ENCODE results near the gene TIMM23. TPM values are rescaled to one million over a fixed set of nuclear protein-coding genes. Genes with fewer than 3 reads are reported as not detected.

The TIMM23 gene
- total RNA-seq, 4 donors from 2014 or later = 105 to 134 (median 126) TPM

- Histone ChIP-seq H3K4me3 (no peak overlapping the region), H3K36me3 (peaks cover 0 to 9% of the 10 kb centered on the region in 2 donors), H3K9me3 (no peaks in the 10 kb centered on the region), H3K4me1 (peaks cover 85 to 87% of the 10 kb centered on the region in 2 donors), H3K27ac (peak overlapping the region; percentile 38 to 96 (median 90)), H3K27me3 (no peaks in the 10 kb centered on the region)
- TF ChIP-seq CTCF (IDR thresholded peaks at IDR 0.05 in 4 of 5, conservative IDR thresholded peaks at IDR 0.05 in 1 of 5) = no peak
- TF ChIP-seq POLR2A (IDR thresholded peaks at IDR 0.05) = no peak
- intact Hi-C loops (cut with DNase I; ENCODE audit: low total_unique reads) = loop anchor here (5.0 to 10.0 kb wide), 2 partner anchors 37 to 1015 kb away; partner anchors contain the start of gene ZNF22
- ATAC-seq (peak in 1 of 2 donors; percentile 47), DNase-seq (peak; percentile 25 to 42)
- in situ Hi-C loops (cut with MboI; ENCODE audit: low sequenced_read_pairs in 4 of 4) = loop anchor here in 1 of 4 donors (25.0 kb wide), 1 partner anchor 1032 kb away; the partner anchor contains the start of gene DEPP1
Measured at GRCh38 chr10:46019569-46020343, 47.5 kb downstream of the TIMM23 start.

- H3K27ac ChIP-seq = peak overlapping the region; percentile 38 to 96 (median 90)
- intact Hi-C loops (cut with DNase I; ENCODE audit: low total_unique reads) = loop anchor here (5.0 to 10.0 kb wide), 2 partner anchors 38 to 1016 kb away; partner anchors contain the start of gene ZNF22
- no peak overlapping the region for H3K4me3 ChIP-seq
Measured at GRCh38 chr10:46020344-46020657, 48.0 kb downstream of the TIMM23 start.

GRCh38 chr10:46022978-46023702 lies 50.9 kb downstream of the TIMM23 start:
- in situ Hi-C loops (cut with MboI; ENCODE audit: low sequenced_read_pairs in 4 of 4) = loop anchor here in 1 of 4 donors (25.0 kb wide), 1 partner anchor 1036 kb away; the partner anchor contains the start of gene DEPP1
- H3K4me3 ChIP-seq = peak overlapping the region; percentile 65 to 96 (median 72)
- intact Hi-C loops (cut with DNase I; ENCODE audit: low total_unique reads) = loop anchor here (5.0 to 10.0 kb wide), 2 partner anchors 41 to 1018 kb away; partner anchors contain the start of gene ZNF22
- TF ChIP-seq CTCF (IDR thresholded peaks at IDR 0.05 in 4 of 5, conservative IDR thresholded peaks at IDR 0.05 in 1 of 5) = peak in 4 of 5 experiments; percentile 11 to 58 (median 18)
- TF ChIP-seq POLR2A (IDR thresholded peaks at IDR 0.05) = peak; percentile 67 to 77
- DNase-seq (peak; percentile 85 to 92), ATAC-seq (peak; percentile 88 to 93)
- no peaks in the 10 kb centered on the region for H3K9me3 ChIP-seq
- H3K4me1 ChIP-seq = peaks cover 89 to 92% of the 10 kb centered on the region in 2 donors
- no peaks in the 10 kb centered on the region for H3K27me3 ChIP-seq
- H3K36me3 ChIP-seq = no peaks in the 10 kb centered on the region
- H3K27ac ChIP-seq = peak overlapping the region; percentile 88 to 96 (median 90)

More at GRCh38 chr10:46020344-46020657, 48.0 kb downstream of the TIMM23 start:
- no peak for DNase-seq
- ATAC-seq = no peak
- in situ Hi-C loops (cut with MboI; ENCODE audit: low sequenced_read_pairs in 4 of 4) = loop anchor here in 1 of 4 donors (25.0 kb wide), 1 partner anchor 1033 kb away; the partner anchor contains the start of gene DEPP1
- Histone ChIP-seq H3K36me3 (peaks cover 0 to 3% of the 10 kb centered on the region in 2 donors), H3K27me3 (no peaks in the 10 kb centered on the region), H3K4me1 (peaks cover 85 to 92% of the 10 kb centered on the region in 2 donors), H3K9me3 (no peaks in the 10 kb centered on the region)
- TF ChIP-seq CTCF (IDR thresholded peaks at IDR 0.05 in 4 of 5, conservative IDR thresholded peaks at IDR 0.05 in 1 of 5) (no peak), POLR2A (IDR thresholded peaks at IDR 0.05) (no peak)

- peaks cover 88 to 91% of the 10 kb centered on the region in 2 donors for H3K4me1 ChIP-seq
- TF ChIP-seq POLR2A (IDR thresholded peaks at IDR 0.05) (no peak), CTCF (IDR thresholded peaks at IDR 0.05 in 4 of 5, conservative IDR thresholded peaks at IDR 0.05 in 1 of 5) (no peak)
- H3K36me3 ChIP-seq = no peaks in the 10 kb centered on the region
- H3K9me3 ChIP-seq = no peaks in the 10 kb centered on the region
- ATAC-seq (no peak), DNase-seq (no peak)
- no peak overlapping the region for H3K4me3 ChIP-seq
- H3K27me3 ChIP-seq = no peaks in the 10 kb centered on the region
- intact Hi-C loops (cut with DNase I; ENCODE audit: low total_unique reads) (loop anchor here (5.0 to 10.0 kb wide), 2 partner anchors 43 to 1020 kb away; partner anchors contain the start of gene ZNF22), in situ Hi-C loops (cut with MboI; ENCODE audit: low sequenced_read_pairs in 4 of 4) (loop anchor here in 1 of 4 donors (25.0 kb wide), 1 partner anchor 1038 kb away; the partner anchor contains the start of gene DEPP1)
- H3K27ac ChIP-seq = peak overlapping the region; percentile 9 to 96 (median 65)
Measured at GRCh38 chr10:46024948-46025347, 52.7 kb downstream of the TIMM23 start.
